Activated CD4-positive, alpha-beta T cell treated with anti-CD3 and anti-CD28 coated beads, Interleukin-2, amount 10 ng/mL, durations not matched to agents 24 days and 14 days (primary cell): ENCODE measurements around the gene NSMCE1. TPM values are rescaled to one million over a fixed set of nuclear protein-coding genes. Genes with fewer than 3 reads are reported as not detected.

Experiments used
- DNase-seq: peaks from one replicate; pipeline ENCODE4 v3.0.0; 2022
- H3K27ac Mint-ChIP-seq: one replicate; pipeline ENCODE4 v1.8.0; 2022; ENCODE audit warnings: mild to moderate bottlenecking, mixed read lengths
- H3K27me3 Mint-ChIP-seq: one replicate; pipeline ENCODE4 v1.8.0; 2022; ENCODE audit warnings: mixed read lengths
- H3K36me3 Mint-ChIP-seq: one replicate; pipeline ENCODE4 v1.8.0; 2022; ENCODE audit warnings: low read depth, mild to moderate bottlenecking, mixed read lengths
- H3K4me1 Mint-ChIP-seq: one replicate; pipeline ENCODE4 v1.8.0; 2021; ENCODE audit warnings: mixed read lengths
- H3K4me3 Mint-ChIP-seq: one replicate; pipeline ENCODE4 v1.8.0; 2022; ENCODE audit warnings: mild to moderate bottlenecking, moderate library complexity, mixed read lengths
- H3K9me3 Mint-ChIP-seq: one replicate; pipeline ENCODE4 v1.8.0; 2021; ENCODE audit warnings: mixed read lengths
- intact Hi-C: fragments of 100-400 bp; cut with micrococcal nuclease; formaldehyde crosslinking; loops from one replicate; pipeline ENCODE4 v1.15.1; 2023
- total RNA-seq: library from RNA; stranded (reverse); gene quantifications from 2 replicates; pipeline ENCODE4 v1.2.3, GENCODE V29; 2022

Gene NSMCE1
- total RNA-seq, 1 donor from 2014 or later: 149 TPM

GRCh38 chr16:27179500-27180072 lies 89.0 kb downstream of the NSMCE1 start:
- DNase-seq: peak; percentile 96
- peaks cover 38% of the 10 kb centered on the region for H3K4me1 Mint-ChIP-seq
- H3K36me3 Mint-ChIP-seq: no peaks in the 10 kb centered on the region
- no peaks in the 10 kb centered on the region for H3K9me3 Mint-ChIP-seq
- H3K4me3 Mint-ChIP-seq: peak overlapping the region; percentile 3
- intact Hi-C loops: loop anchor here (1.0 to 10.0 kb wide), 6 partner anchors 24 to 585 kb away; partner anchors contain the start of gene KDM8
- peaks cover 3% of the 10 kb centered on the region for H3K27me3 Mint-ChIP-seq
- H3K27ac Mint-ChIP-seq: peak overlapping the region; percentile 73

GRCh38 chr16:27177031-27177774 lies 91.4 kb downstream of the NSMCE1 start:
- DNase-seq: no peak
- H3K36me3 Mint-ChIP-seq: no peaks in the 10 kb centered on the region
- no peaks in the 10 kb centered on the region for H3K9me3 Mint-ChIP-seq
- H3K27ac Mint-ChIP-seq: peak overlapping the region; percentile 90
- peaks cover 55% of the 10 kb centered on the region for H3K4me1 Mint-ChIP-seq
- peaks cover 3% of the 10 kb centered on the region for H3K27me3 Mint-ChIP-seq
- H3K4me3 Mint-ChIP-seq: no peak overlapping the region
- intact Hi-C loops: loop anchor here (10.0 kb wide), 1 partner anchor 582 kb away; no protein-coding TSS in a partner anchor

GRCh38 chr16:27175888-27176287 lies 92.7 kb downstream of the NSMCE1 start:
- Mint-ChIP-seq H3K27me3 (no peaks in the 10 kb centered on the region), H3K4me1 (peaks cover 62% of the 10 kb centered on the region), H3K9me3 (peaks cover 5% of the 10 kb centered on the region), H3K36me3 (peaks cover 6% of the 10 kb centered on the region), H3K4me3 (no peak overlapping the region), H3K27ac (peak overlapping the region; percentile 8)
- DNase-seq: no peak
- intact Hi-C loops: loop anchor here (10.0 kb wide), 1 partner anchor 581 kb away; no protein-coding TSS in a partner anchor

Other genes starting within 250 kb of the NSMCE1 start
- gene C16orf82, start 201.8 kb downstream of the NSMCE1 start, total RNA-seq: not detected in 2 replicates
- gene KDM8, start 65.2 kb downstream of the NSMCE1 start, total RNA-seq: 11.0 and 13.6 TPM in 2 replicates
- 345 and 375 TPM in 2 replicates for gene IL4R, start 45.2 kb upstream of the NSMCE1 start, total RNA-seq
- gene IL21R, start 133.4 kb upstream of the NSMCE1 start, total RNA-seq: 94.9 and 100 TPM in 2 replicates